HEK293 (cell line): ENCODE measurements around the gene KSR1.

Experiments
- EGR2 ChIP-seq: fragments of 450-650 bp; formaldehyde crosslinking; IDR thresholded peaks from 2 replicates; pipeline ENCODE4 v1.5.1; 2016; ENCODE audit warnings: low read depth, missing biosample characterization, missing genetic modification characterization
- GLIS2 ChIP-seq: fragments of 450-650 bp; formaldehyde crosslinking; IDR thresholded peaks from 2 replicates; pipeline ENCODE4 v1.5.1; 2016; ENCODE audit warnings: missing biosample characterization, missing genetic modification characterization
- MYNN ChIP-seq: fragments of 450-650 bp; formaldehyde crosslinking; IDR thresholded peaks from 2 replicates; pipeline ENCODE4 v1.5.1; 2016; ENCODE audit warnings: missing biosample characterization, missing genetic modification characterization, borderline replicate concordance
- ZNF10 ChIP-seq: fragments of 450-650 bp; formaldehyde crosslinking; IDR thresholded peaks from 2 replicates; pipeline ENCODE4 v1.5.1; 2017; ENCODE audit warnings: missing biosample characterization, missing genetic modification characterization
- ZNF394 ChIP-seq: fragments of 450-650 bp; formaldehyde crosslinking; IDR thresholded peaks from 2 replicates; pipeline ENCODE4 v1.5.1; 2016; ENCODE audit warnings: missing biosample characterization, missing genetic modification characterization, mild to moderate bottlenecking, moderate library complexity, borderline replicate concordance
- ZNF561 ChIP-seq: fragments of 450-650 bp; IDR thresholded peaks from 2 replicates; pipeline ENCODE4 v1.5.1; 2018; ENCODE audit warnings: missing biosample characterization, missing genetic modification characterization, borderline replicate concordance
- TF ChIP-seq, protein P1 (sequence below): fragments of 450-650 bp; formaldehyde crosslinking; IDR thresholded peaks from 2 replicates; pipeline ENCODE4 v1.5.1; 2016; ENCODE audit warnings: missing biosample characterization, missing genetic modification characterization, low read depth
- TF ChIP-seq, protein P2 (sequence below): fragments of 450-650 bp; formaldehyde crosslinking; IDR thresholded peaks from 2 replicates; pipeline ENCODE4 v1.5.1; 2016; ENCODE audit warnings: missing biosample characterization, missing genetic modification characterization

DNA sequence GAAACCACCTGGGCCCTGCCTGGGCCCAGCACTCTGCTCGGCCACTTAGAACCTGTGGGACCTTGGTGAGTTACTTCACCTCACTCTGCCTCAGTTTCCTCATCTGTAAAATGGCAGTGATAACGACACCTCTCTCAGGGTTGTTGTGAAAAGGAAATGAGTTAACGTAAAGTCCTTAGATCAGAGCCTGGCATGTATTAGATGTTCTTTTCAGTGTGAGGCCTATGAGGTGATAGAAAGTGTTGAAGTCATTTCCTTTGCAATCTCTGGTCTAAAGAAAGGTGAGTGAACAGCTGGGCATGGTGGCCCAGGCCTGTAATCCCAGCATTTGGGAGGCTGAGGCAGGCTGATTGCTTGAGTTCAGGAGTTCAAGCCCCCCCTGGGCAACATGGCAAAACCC is 123.1 kb downstream of the KSR1 start:
- TF ChIP-seq ZNF394 (tag by site-specific recombination) (no peak), MYNN (tag by site-specific recombination) (no peak), ZNF10 (tag by site-specific recombination) (no peak), GLIS2 (tag by site-specific recombination) (no peak), ZNF561 (no peak), EGR2 (tag by site-specific recombination) (no peak)
- TF ChIP-seq, protein P1, sequence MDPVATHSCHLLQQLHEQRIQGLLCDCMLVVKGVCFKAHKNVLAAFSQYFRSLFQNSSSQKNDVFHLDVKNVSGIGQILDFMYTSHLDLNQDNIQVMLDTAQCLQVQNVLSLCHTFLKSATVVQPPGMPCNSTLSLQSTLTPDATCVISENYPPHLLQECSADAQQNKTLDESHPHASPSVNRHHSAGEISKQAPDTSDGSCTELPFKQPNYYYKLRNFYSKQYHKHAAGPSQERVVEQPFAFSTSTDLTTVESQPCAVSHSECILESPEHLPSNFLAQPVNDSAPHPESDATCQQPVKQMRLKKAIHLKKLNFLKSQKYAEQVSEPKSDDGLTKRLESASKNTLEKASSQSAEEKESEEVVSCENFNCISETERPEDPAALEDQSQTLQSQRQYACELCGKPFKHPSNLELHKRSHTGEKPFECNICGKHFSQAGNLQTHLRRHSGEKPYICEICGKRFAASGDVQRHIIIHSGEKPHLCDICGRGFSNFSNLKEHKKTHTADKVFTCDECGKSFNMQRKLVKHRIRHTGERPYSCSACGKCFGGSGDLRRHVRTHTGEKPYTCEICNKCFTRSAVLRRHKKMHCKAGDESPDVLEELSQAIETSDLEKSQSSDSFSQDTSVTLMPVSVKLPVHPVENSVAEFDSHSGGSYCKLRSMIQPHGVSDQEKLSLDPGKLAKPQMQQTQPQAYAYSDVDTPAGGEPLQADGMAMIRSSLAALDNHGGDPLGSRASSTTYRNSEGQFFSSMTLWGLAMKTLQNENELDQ (tag by site-specific recombination), result no peak
- TF ChIP-seq, protein P2, sequence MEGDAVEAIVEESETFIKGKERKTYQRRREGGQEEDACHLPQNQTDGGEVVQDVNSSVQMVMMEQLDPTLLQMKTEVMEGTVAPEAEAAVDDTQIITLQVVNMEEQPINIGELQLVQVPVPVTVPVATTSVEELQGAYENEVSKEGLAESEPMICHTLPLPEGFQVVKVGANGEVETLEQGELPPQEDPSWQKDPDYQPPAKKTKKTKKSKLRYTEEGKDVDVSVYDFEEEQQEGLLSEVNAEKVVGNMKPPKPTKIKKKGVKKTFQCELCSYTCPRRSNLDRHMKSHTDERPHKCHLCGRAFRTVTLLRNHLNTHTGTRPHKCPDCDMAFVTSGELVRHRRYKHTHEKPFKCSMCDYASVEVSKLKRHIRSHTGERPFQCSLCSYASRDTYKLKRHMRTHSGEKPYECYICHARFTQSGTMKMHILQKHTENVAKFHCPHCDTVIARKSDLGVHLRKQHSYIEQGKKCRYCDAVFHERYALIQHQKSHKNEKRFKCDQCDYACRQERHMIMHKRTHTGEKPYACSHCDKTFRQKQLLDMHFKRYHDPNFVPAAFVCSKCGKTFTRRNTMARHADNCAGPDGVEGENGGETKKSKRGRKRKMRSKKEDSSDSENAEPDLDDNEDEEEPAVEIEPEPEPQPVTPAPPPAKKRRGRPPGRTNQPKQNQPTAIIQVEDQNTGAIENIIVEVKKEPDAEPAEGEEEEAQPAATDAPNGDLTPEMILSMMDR, result no peak
